GM19468 (cell line): ENCODE results near the gene TBCD.
"Not testable (repeated sequence)": the region's sequence is repeated elsewhere in the genome, so short reads cannot be mapped to it uniquely, and the experiment has no call there.

Experiments
- ATAC-seq: cut with Tn5 transposase; IDR thresholded peaks from one replicate; pipeline ENCODE4 v1.9.1; 2021; ENCODE audit warnings: mild to moderate bottlenecking, moderate library complexity, moderate number of reproducible peaks; ENCODE audit not compliant: unreplicated experiment; ENCODE audit errors: extremely low read depth

TBCD gene

DNA sequence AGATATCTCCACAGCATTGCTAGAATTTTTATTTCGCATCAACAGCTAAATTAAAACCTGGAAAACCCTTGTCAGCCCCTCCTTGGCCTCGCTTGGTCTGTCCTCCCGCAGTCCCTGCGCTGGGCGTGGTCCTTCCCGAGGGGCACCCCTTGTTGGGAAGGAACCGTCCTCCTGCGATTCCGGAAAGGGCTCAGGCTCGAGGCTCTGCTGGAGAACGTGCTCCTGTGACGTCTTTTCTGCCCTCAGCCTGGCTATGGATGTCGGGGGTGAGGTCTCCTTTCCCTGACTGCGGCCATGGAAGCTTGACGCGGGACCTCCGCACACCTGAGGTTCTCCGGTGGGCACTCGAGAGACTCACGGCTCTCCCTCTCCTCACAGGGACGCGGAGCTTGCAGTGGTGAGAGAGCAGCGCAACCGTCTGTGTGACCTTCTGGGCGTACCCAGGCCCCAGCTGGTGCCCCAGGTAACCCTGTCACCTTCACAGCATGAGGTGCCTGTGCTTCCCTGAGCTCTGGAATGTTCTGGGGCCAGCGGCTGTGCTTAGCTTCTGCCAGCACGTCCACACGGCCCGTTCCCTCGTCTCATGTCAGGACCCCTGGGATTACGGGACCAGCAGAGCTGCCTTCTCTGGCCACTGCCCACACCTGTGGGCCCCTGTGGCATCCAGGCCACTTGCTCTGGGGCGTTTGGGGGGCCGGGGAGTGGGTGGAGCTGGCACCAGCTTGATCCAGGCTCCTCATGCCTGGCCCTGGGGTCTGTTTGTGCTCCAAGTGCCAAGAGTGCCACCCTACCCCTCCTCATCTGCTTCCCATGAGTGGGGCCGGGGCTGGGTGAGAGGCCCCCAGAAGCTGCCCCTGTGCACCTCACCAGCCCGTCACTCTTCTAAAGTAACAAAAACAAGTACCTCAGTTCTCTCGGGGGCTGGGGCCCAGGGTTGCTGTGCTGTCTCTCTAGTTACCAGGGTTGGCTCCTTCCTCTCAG is 189.4 kb downstream of the TBCD start:
- ATAC-seq, result no peak

DNA sequence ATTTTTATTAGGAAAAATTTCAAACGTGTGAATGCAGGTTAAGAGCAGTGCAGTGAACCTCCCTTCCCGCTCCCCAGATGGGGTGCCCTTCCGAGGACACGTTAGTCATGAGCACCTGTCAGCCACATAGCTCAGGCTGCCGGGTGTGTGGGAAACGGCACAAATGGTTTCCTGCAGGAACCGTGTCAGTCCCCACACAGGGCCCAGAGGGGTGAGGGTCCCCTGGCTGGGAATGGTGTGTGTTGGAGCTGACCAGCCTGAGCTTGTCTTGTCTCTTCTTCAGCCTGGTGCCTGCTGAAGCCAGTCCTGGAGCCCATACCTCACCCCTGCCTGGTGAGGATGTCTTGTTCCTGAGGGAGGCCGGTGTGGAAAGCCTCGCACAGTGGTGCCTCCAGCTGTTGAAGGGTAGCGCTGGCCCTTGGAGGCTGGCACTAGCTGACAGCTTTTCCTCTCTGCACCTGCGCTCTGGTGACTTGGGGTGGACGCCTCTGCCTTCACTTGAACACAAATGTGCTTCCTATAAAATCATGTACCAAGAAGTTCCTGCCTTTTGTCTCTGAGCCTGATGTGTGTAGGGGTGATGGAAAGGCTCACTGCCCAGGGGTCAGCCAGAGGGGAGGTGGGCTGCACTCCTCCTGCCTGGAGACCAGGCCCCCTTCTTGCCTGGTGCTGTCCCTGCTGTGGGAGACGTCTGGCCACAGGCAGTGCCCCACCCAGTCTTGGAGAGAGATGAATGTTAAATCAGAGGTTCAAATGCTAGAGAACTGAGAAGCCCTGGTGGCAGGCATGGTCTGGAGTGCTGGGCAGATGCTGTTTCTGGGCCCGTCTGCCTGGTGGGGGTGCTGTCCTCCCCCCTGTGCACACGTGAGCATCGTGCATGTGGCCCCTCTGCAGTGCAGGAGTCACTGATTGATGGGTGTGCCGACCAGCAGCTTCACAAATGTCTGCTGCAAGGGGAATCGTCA is 190.6 kb downstream of the TBCD start:
- no peak for ATAC-seq

DNA sequence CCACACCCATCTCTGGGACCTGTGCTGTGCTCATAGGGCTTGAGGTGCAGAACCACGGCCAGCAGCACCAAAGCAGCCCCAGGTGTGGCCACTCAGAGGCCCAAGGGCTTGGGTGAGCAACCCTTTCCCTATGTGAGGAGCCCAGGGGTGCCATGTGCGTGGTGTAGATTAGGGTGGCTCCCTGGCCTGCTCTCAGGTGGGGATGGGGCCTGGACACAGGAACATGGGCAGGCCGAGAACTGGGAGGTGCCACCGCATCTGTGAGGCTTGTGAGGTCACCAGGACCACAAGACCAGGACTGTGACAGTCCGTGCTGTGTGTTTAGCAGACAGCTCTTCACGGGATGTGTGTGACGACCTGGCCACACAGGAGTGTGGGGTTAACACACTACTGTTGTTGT is 191.5 kb downstream of the TBCD start:
- ATAC-seq, result no peak

DNA sequence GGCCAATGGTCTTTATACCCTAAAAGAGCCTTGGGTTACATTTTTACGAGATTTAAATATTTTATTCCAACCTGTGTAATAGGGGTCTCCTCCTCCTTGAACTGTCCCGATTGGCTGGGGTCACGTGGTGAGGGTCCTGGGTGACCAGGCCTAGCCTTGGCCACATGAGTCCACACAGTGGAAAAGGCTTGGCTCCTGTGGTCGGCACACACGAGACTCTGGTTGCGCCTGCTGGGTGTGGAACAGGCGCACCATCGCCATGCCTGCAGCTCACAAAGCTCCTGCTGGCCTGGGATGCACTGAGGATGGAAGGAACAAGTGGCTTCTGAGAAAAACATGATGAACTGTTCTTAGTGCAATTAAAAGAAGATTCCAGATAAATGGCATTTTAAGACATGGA is 191.9 kb downstream of the TBCD start:
- ATAC-seq, result no peak

DNA sequence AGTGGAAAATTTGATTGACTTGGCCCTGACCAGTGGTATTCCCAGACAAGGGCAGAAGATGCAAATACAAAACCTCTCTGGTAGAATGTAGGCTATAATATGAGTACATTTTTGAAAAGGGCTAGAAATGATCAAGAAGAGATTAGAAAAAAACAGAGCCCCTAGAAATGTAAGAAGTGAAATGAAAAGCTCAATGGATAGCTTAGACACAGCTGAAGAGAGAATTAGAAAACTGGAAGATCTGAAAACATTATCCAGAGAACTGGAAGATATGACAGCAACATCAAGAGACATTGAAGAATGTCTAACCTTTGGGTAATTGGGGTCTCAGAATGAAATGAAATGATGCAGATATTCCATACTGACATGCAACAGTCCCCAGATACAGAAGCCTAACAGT is 193.1 kb downstream of the TBCD start:
- ATAC-seq, result no peak

DNA sequence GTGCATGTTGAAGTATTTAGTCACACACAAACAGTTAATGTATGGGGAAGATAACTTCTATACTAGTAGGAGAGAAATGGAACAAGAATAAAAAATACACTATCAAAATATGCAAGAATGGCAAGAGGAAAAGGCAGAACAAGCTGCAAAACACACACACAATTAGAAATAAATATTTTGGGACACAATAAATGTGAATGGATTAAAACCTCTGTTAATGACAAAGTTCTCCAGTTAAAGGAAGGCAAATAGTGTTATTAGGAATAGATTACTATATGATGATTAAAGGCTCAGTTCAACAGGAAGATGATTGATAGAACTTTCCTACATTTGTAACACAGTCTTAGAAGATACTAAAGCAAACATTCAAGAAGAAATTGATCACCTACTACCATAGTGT is 194.2 kb downstream of the TBCD start:
- ATAC-seq, result no peak

DNA sequence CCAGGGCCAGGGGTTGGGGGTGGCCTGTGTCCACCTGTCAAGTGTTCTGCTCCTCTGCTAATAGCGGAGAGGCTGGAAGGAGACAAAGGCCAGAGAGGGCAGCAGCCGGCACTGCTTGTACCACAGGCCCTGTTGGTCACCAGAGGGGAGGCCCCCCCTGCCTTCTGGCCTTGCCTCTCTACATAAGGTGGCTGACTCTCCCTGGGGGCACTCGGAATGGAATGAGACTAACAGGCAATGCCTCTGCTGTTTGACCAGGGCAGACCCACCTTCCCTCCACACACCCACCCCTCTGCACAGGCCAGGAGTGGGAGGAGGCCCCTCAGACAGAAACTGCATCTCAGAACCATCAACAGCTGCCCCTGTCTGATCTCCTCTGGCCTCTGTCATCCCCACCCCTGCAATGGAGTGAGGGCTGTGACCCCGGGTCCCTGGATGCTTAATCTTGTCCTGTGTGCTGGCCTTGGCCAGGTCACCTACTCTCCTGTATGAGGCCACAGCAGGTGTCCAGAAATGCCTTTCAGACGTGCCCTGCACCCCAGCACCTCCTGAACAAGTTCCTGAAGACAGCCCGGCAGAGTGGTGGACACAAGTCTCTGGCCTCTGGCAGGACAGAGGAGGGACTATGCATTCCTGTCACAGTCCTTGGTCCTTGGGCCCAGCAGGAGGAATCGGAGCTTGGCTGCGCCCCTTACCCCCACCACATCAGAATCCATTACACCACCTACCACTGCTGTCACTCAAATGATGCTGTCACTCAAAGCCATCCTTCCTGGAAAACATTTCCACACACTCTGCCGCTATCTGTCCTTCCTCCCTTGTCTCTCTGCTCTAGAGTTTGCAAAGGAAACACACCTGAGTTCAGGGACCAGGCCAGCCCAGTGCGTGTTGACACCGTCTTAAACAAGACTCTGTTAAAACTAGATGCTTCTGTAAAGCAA is 195.5 kb downstream of the TBCD start:
- no peak for ATAC-seq

DNA sequence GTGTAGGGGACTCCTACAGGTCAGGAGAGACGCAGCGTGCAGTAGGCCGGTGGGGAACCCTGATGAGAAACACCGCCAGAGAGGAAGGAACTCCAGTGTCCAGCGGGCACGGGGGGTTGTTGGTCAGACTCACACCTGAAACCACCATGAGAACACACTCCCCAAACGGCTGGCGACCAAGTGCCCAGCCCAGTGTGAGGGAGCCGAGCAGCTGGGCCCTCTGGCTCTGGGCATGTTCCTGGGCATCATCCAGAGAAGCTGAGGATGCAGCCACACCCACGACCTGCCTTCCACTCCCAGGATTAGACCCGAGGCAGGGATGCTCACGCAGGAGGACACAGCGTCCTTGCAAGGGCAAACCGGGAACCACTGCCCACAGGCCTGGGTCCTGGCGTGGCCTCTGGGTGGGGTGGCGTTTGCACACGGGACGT is 196.2 kb downstream of the TBCD start:
- no peak for ATAC-seq

DNA sequence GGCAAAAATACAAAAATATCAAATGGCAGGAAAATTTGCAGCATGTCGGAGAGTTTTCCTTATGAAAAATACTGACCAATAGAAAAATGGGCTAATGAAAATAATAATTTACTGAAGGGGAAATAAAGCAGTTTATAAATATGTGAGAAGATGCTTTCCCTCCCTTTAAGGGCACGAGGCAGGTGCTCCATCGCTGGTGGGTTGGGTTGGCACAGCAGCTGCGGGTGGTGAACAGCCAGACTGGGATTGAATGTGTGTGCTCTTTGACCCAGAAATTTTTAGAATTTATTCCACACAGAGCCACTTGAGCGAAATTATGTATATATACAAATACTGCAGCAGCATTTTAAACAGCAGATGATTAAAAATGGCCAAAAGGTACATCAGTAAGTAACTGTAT is 197.1 kb downstream of the TBCD start:
- no peak for ATAC-seq

DNA sequence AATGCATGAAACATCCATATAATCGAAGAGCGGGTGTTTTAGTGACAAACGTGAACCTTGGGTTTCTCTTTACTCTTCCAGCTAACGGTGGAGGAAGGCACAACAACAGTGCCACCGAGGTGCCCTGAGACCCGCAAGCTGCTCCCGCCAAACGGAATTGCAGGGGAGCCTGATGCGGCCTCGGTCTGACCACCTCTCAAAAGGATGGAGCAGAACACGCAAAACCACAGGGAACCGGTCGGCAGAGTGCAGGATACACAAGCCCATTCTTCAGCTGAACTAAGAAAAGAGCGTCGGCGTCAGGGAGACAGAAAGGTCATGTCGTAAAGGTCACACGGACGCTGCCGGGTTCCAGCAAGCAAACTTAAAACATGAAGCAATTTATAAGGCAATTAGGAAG is 197.5 kb downstream of the TBCD start:
- no peak for ATAC-seq

DNA sequence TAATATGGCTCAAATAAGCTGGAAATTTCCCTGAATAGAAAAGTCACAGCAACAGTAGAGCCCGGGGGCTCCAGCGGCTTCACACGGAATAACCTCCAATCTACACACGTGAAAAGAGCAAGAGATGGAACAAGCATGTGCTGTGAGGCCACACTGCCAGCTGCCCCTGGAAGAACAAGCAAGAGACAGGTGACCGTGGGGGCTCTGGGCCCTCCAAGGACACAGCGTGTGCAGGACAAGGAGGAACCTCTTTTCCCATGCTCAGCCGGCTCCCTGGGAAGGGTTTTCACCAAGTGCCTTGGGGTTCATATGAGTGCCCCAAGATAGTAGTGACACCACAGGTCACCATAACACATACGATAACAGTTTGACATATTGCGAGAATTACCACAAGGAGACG is 198.1 kb downstream of the TBCD start:
- ATAC-seq, result no peak

DNA sequence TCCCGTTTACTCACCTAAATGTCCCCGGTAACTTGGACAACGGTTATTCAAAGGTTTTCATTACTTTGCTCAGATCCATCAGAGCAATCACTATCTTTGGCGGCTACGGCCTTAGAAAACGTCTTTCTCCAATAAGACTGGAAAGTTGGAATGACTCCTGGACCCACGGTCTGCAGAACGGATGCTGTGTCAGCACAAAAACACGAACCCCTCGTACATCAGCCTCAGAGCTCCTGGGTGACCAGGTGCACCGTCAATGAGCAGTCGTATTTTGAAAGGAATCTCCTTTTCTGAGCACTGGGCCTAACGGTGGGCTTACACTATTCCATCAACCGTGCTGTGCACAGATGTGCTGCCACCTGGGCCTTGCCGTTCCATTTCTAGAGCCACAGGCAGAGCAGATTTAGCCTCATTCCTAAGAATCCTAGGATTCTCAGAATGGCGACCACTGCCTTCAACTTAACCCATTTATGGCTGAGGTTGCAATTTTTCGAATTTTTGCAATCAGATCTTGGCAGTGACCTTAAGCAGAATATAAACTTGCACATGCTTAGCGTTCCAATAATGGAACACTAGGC is 198.7 kb downstream of the TBCD start:
- ATAC-seq, result no peak

DNA sequence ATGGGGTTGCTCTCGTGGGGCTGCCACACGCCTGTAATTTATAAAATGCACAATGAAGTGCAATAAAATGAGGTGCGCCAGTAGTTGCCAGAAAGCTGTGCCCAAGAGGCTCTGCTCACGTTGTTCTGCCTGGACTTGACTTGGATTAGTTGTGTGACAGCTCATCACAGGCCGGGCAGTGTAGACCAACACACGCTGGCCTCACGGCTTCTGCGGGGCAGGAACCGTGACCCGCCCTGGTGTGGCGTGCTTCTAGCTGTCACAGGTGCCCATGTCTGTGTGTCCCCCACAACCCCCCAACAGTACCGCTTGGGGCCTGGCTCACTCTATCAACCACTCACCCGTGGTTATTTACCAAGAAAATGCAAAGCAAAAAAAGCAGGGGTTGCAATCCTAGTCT is 200.2 kb downstream of the TBCD start:
- no peak for ATAC-seq

DNA sequence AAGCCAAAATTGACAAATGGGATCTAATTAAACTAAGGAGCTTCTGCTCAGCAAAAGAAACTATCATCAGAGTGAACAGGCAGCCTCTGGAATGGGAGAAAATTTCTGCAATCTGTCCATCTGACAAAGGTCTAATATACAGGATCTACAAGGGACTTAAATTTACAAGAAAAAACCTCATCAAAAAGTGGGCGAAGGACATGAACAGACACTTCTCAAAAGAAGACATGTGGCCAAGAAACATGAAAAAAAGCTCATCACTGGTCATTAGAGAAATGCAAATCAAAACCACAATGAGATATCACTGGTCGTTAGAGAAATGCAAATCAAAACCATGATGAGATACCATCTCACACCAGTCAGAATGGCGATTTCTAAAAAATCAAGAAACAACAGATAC is 203.2 kb downstream of the TBCD start:
- not testable (repeated sequence) for ATAC-seq

DNA sequence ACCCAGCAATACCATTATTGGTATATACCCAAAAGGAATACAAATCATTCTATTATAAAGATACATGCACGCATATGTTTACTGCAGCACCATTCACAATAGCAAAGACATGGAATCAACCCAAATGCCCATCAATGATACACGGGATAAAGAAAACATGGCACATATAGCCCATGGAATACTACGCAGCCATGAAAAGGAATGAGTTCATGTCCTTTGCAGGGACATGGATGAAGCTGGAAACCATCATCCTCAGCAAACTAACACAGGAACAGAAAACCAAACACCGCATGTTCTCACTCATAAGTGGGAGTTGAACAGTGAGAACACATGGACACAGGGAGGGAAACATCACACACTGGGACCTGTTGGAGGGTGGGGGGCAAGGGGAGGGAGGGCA is 203.8 kb downstream of the TBCD start:
- ATAC-seq, result not testable (repeated sequence)

DNA sequence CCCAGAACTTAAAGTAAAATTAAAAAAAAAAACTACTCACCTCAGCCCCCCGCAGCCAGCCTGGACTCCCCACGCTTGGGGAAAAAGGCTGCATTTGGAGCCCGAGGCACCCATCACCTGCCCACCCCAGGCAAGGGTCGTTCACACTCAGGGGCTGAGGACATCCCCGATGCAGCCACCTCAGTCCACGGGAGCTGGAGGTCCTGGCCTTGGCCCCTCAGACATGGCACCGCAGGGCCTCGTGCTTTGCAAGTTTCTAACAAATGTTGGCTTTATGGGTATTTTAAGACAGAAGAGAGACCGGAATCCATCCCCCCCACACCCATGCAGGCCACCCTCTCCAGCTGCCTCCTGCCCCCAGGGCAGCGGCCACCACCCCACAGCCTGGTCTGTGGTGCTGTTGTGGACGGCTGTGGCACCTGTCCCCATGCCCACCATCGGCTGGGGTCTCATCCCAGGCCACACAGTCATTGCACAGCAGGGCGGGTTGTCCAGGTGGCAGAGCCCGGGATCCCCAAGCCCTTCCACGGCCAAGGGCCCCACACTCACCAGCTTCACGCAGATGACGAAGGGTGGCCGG is 204.4 kb downstream of the TBCD start:
- no peak for ATAC-seq

DNA sequence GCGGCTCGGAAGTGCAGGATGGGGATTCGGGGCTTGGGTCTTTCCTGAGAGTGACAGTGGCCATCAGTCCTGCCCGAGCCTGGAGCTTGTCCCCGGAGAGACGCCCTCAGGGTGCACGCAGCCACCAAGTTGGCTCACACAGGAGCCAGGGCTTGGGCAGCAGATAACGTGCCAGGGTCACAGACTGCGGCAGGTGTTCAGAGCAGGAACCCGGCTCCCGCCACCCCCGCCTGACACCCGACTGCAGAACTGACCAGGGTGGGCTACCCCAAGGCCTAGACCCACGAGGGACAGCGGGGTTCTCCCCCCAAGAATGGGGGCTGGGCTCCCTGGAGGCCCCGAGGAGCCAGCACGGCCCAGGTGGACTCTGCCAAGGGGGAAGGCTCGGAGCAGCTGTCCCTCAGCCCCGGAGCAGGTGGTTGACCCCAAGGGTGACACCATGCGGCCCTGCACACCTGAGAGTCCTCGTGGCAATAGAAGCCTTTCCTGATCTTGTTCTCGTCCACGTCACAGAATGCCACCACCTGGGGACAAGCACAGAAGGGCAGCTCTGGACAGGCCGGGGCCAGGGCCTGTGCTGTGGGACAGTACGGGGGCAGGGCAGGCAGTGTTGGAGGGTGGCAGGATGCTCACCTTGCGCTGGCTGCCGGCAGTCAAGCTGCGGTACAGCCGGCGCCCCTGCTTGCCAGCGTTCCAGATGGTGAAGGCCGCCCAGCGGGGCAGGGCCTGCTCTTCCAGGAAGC is 205.0 kb downstream of the TBCD start:
- ATAC-seq, result no peak

DNA sequence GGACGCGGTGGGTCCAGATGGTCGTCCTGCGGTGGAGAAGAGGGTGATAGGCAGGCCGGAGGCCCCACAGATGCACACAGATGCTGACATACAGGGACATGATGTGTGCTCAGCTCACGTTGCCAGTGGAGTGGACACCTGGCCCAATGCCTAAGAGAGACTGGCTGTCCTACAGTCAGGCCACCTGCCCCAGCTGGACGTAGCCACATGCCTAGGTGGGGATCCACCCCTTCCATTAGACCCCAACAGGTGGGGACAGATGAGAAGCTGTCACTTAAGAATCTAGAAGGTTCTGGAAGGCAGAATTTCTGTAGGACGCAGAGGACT is 205.6 kb downstream of the TBCD start:
- ATAC-seq, result no peak
